RWPE2 (cell line): ENCODE data around the gene VTCN1.
A peak's percentile ranks its signal among the peaks of the same experiment; 100 is the strongest.

Source experiments
- ATAC-seq: fragments of 200-7000 bp; cut with Tn5 transposase; 3 replicates; pipeline ENCODE4 v1.9.1; 2021; ENCODE audit warnings: low read depth
- DNase-seq: peaks from one replicate; pipeline ENCODE4 v3.0.0-alpha.2; 2020; ENCODE audit warnings: low spot score
- H3K27ac ChIP-seq: fragments of 450-650 bp; 2 replicates; pipeline ENCODE4 v1.5.1; 2017; ENCODE audit warnings: mild to moderate bottlenecking; ENCODE audit not compliant: poor library complexity, severe bottlenecking
- H3K27me3 ChIP-seq: fragments of 250-450 bp; sonication (Bioruptor Pico); 2 replicates; pipeline ENCODE4 v1.5.1; 2021; ENCODE audit warnings: mild to moderate bottlenecking, moderate library complexity; ENCODE audit not compliant: insufficient read depth, poor library complexity, severe bottlenecking
- H3K36me3 ChIP-seq: fragments of 250-450 bp; sonication (Bioruptor Pico); 2 replicates; pipeline ENCODE4 v1.5.1; 2020; ENCODE audit warnings: low read depth, mild to moderate bottlenecking, moderate library complexity
- H3K4me1 ChIP-seq: fragments of 250-450 bp; sonication (Bioruptor Pico); 2 replicates; pipeline ENCODE4 v1.5.1; 2021; ENCODE audit warnings: mild to moderate bottlenecking, moderate library complexity; ENCODE audit not compliant: insufficient read depth, poor library complexity, severe bottlenecking
- H3K4me3 ChIP-seq: fragments of 250-450 bp; sonication (Bioruptor Pico); 2 replicates; pipeline ENCODE4 v1.5.1; 2021; ENCODE audit warnings: mild to moderate bottlenecking, moderate library complexity; ENCODE audit not compliant: severe bottlenecking
- H3K9me3 ChIP-seq: fragments of 250-450 bp; sonication (Bioruptor Pico); 2 replicates; pipeline ENCODE4 v1.5.1; 2021; ENCODE audit warnings: mild to moderate bottlenecking, moderate library complexity; ENCODE audit not compliant: severe bottlenecking
- TF ChIP-seq, protein P1 (sequence below): fragments of 450-650 bp; IDR thresholded peaks from one replicate; pipeline ENCODE4 v1.5.1; 2017; ENCODE audit warnings: mild to moderate bottlenecking, moderate library complexity; ENCODE audit not compliant: poor library complexity, severe bottlenecking

The VTCN1 gene

DNA sequence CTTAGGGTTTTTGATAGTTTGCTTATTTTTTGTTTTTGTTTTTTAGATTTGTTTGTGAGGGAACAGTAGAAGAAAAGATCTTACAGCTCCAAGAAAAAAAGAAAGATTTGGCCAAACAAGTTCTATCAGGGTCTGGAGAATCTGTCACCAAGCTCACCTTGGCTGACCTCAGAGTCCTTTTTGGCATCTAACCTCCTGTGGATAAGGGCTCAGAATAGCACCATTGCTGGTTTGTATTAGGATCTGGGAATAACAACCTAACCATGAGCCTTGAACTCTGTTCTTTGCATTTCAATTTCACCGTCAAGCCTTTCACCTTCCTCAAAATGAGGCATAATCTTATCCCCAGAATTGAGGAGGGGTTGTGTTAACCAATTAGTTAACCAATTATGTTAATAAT, 109.4 kb downstream of the VTCN1 start:
- Histone ChIP-seq H3K27me3 (no peaks in the 10 kb centered on the region), H3K36me3 (peaks cover 61% of the 10 kb centered on the region), H3K9me3 (no peaks in the 10 kb centered on the region), H3K27ac (no peak overlapping the region), H3K4me3 (no peak overlapping the region), H3K4me1 (no peaks in the 10 kb centered on the region)
- no peak for DNase-seq
- TF ChIP-seq, protein P1, sequence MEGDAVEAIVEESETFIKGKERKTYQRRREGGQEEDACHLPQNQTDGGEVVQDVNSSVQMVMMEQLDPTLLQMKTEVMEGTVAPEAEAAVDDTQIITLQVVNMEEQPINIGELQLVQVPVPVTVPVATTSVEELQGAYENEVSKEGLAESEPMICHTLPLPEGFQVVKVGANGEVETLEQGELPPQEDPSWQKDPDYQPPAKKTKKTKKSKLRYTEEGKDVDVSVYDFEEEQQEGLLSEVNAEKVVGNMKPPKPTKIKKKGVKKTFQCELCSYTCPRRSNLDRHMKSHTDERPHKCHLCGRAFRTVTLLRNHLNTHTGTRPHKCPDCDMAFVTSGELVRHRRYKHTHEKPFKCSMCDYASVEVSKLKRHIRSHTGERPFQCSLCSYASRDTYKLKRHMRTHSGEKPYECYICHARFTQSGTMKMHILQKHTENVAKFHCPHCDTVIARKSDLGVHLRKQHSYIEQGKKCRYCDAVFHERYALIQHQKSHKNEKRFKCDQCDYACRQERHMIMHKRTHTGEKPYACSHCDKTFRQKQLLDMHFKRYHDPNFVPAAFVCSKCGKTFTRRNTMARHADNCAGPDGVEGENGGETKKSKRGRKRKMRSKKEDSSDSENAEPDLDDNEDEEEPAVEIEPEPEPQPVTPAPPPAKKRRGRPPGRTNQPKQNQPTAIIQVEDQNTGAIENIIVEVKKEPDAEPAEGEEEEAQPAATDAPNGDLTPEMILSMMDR = no peak
- ATAC-seq = no peak

DNA sequence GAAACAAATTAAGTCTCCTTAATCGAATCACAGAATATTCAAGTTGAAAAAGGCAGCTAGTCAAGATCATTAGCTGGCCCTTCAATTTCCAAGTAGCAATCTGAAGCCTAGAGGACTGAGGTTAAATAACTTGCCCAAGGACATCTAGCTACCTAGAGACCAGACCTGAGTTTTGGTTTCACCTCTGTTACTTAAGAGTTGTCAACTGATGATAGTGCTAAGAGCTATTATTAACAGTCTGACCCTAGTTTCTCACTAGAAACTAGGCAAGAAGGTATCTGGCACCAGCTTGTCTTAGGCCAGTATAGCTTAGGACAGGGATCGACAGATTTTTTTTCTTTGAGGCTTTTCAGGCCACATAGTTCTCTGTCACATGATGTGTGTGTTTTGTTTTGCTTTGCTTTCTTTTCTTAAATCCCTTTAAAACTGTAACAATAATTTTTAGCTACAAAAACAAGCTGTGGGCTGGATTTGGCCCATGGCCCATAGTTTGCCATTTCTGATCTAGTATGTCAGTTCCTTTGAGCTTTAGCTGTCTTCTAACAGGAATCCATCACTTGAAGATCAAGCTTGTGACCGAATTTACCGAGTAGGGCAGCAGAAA, 112.3 kb downstream of the VTCN1 start:
- TF ChIP-seq, protein P1 = no peak
- no peak for DNase-seq
- Histone ChIP-seq H3K27ac (no peak overlapping the region), H3K4me3 (no peak overlapping the region), H3K9me3 (no peaks in the 10 kb centered on the region), H3K27me3 (no peaks in the 10 kb centered on the region), H3K36me3 (peaks cover 79% of the 10 kb centered on the region), H3K4me1 (peaks cover 16% of the 10 kb centered on the region)
- ATAC-seq = no peak

DNA sequence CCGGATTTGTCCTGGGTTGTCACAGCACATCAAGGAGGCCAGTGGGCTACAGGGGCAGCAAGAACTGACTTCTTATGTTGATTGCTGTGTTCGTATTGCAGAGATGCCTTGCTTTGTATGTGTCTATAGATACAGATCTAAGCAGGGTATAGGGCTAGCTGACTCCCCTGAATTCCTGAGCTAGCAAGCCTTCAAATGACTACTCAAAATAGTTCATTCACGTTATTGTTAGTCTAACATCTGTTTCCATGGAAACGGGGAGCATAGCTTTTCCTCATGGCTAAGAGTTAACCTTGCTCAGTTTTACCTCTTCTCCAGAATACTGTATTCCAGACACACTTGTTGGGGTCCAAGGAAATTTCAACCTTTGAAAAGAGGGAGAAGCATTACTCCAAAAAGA, 113.3 kb downstream of the VTCN1 start:
- H3K9me3 ChIP-seq = no peaks in the 10 kb centered on the region
- TF ChIP-seq, protein P1 = no peak
- ATAC-seq = no peak
- H3K27ac ChIP-seq = no peak overlapping the region
- no peaks in the 10 kb centered on the region for H3K27me3 ChIP-seq
- peaks cover 77% of the 10 kb centered on the region for H3K36me3 ChIP-seq
- DNase-seq = no peak
- H3K4me3 ChIP-seq = no peak overlapping the region
- peaks cover 23% of the 10 kb centered on the region for H3K4me1 ChIP-seq

DNA sequence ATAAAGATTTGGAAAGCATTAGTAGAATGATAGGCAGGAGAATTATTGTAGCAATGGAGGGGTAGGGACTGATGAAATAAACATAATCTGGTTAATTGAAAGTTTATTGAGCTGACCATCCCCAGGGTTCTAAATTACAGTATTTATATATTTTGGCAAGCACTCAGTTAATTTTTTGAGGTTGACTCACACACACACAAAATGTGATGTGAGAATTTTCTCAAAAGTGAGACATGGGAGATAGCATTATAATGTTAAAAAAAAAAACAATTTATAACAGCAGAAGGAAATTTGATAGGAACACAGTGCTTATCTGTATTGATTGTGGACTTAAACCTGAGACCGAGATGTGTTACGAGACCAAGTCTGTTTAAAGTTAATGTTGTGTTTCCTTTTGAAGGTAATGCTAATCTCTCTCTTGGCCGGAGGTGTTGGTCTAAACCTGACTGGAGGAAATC, 113.7 kb downstream of the VTCN1 start:
- H3K27ac ChIP-seq = peak overlapping the region; percentile 7
- H3K4me1 ChIP-seq = peaks cover 23% of the 10 kb centered on the region
- no peak for DNase-seq
- H3K36me3 ChIP-seq = peaks cover 82% of the 10 kb centered on the region
- ATAC-seq = no peak
- H3K27me3 ChIP-seq = no peaks in the 10 kb centered on the region
- no peak overlapping the region for H3K4me3 ChIP-seq
- H3K9me3 ChIP-seq = no peaks in the 10 kb centered on the region
- TF ChIP-seq, protein P1 = no peak

DNA sequence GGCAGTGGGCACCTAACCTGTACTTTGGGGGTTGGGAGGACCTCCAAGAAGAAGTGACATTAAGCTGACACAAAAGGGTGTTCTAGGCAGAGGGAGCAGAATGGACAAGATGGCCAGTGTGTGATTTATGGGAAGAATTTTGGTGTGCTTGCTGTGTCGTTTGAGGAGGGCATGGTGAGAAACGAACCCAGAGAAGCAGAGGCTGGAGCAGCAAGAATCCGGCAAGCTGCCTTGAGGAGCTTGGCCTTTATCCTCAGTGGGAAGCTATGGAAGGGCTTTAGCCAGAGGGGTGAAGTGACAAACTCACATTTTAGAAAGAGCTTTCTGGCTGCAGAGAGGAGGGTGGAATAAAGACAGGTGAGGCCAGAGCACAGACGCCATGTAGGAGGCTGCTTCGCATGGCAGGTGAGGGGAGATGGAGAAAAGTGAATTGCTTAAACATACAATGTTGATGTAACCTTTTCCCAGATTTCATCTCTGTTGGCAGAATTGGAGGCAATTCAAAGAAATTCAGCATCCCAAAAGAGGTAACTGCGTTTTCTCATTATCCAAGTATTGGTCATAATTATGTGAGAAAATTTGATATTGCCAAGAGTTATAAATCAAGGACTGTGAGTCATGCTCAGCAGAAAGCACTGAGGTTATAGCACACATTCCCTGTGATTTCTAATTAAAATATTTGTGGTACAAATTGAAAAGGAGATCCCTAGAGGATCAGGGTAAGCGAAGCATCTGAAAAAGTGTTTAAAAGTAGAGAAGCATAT, 115.7 kb downstream of the VTCN1 start:
- ATAC-seq (no peak), DNase-seq (no peak)
- TF ChIP-seq, protein P1 = no peak
- Histone ChIP-seq H3K27ac (peak overlapping the region; percentile 83), H3K4me1 (peaks cover 23% of the 10 kb centered on the region), H3K4me3 (no peak overlapping the region), H3K27me3 (no peaks in the 10 kb centered on the region), H3K36me3 (peaks cover 81% of the 10 kb centered on the region), H3K9me3 (no peaks in the 10 kb centered on the region)
